Measurements from ENCODE around the gene CCNL2. TPM values are rescaled to one million over a fixed set of nuclear protein-coding genes. Genes with fewer than 3 reads are reported as not detected.

The CCNL2 gene
- total and polyA plus RNA-seq, 4 donors = 46.4 to 170 (median 104) TPM

- no peaks in the 10 kb centered on the region for H3K9me3 ChIP-seq (ENCODE audit: control insufficient read depth in 4 of 4, low read length in 3 of 4)
- no peaks in the 10 kb centered on the region for H3K27me3 ChIP-seq (ENCODE audit: control insufficient read depth in 4 of 4, insufficient read depth in 4 of 4, low read length in 3 of 4)
- no peak overlapping the region for H3K9ac ChIP-seq (ENCODE audit: low read depth in 1 of 2, low read length in 2 of 2)
- DNase-seq (ENCODE audit: low spot score) = no peak
- peaks cover 1 to 26% (median 18%) of the 10 kb centered on the region in 4 donors for H3K36me3 ChIP-seq (ENCODE audit: control insufficient read depth in 4 of 4, insufficient read depth in 3 of 4, low read depth in 1 of 4, low read length in 3 of 4)
- peaks cover 4 to 66% (median 58%) of the 10 kb centered on the region in 4 donors for H3K4me1 ChIP-seq (ENCODE audit: control insufficient read depth in 4 of 4, insufficient read depth in 4 of 4, low read length in 3 of 4)
- TF ChIP-seq ZBTB33 (IDR thresholded peaks at IDR 0.05) (no peak), CTCF (IDR thresholded peaks at IDR 0.05; ENCODE audit: low read depth, low read length, missing input control) (peak; percentile 36), MAX (IDR thresholded peaks at IDR 0.05) (no peak), RXRA (IDR thresholded peaks at IDR 0.05) (peak in 1 of 2 donors; percentile 9), GABPA (IDR thresholded peaks at IDR 0.05 in 1 of 2, conservative IDR thresholded peaks at IDR 0.05 in 1 of 2) (peak in 1 of 2 donors; percentile 17), RAD21 (IDR thresholded peaks at IDR 0.05) (peak; percentile 34 to 68)
- peak overlapping the region in 2 of 3 donors; percentile 62 to 99 for H3K4me3 ChIP-seq (ENCODE audit: low read depth in 1 of 3, low read length in 3 of 3)
- WGBS = 53% methylated on average over 20 of the region's 20 CpGs
- peak overlapping the region; percentile 75 to 83 for H3K27ac ChIP-seq (ENCODE audit: low read depth in 1 of 2, low read length in 2 of 2)
These were observed 3.2 kb upstream of the CCNL2 start for GRCh38 chr1:1402072-1402900.

GRCh38 chr1:1401457-1402010, 2.4 kb upstream of the CCNL2 start:
- H3K9me3 ChIP-seq (ENCODE audit: control insufficient read depth in 4 of 4, low read length in 3 of 4) = no peaks in the 10 kb centered on the region
- TF ChIP-seq MAX (IDR thresholded peaks at IDR 0.05) = no peak
- TF ChIP-seq TAF1 (conservative IDR thresholded peaks at IDR 0.05) = no peak
- no peak for TF ChIP-seq NR2F2 (IDR thresholded peaks at IDR 0.05)
- peak overlapping the region; percentile 40 to 72 for H3K9ac ChIP-seq (ENCODE audit: low read depth in 1 of 2, low read length in 2 of 2)
- DNase-seq (ENCODE audit: low spot score) = no peak
- H3K4me3 ChIP-seq (ENCODE audit: low read depth in 1 of 3, low read length in 3 of 3) = peak overlapping the region; percentile 62 to 99 (median 92)
- 69% methylated on average over 7 of the region's 7 CpGs for WGBS
- H3K4me1 ChIP-seq (ENCODE audit: control insufficient read depth in 4 of 4, insufficient read depth in 4 of 4, low read length in 3 of 4) = peaks cover 4 to 71% (median 60%) of the 10 kb centered on the region in 4 donors
- peaks cover 6 to 28% (median 19%) of the 10 kb centered on the region in 4 donors for H3K36me3 ChIP-seq (ENCODE audit: control insufficient read depth in 4 of 4, insufficient read depth in 3 of 4, low read depth in 1 of 4, low read length in 3 of 4)
- H3K27ac ChIP-seq (ENCODE audit: low read depth in 1 of 2, low read length in 2 of 2) = peak overlapping the region; percentile 75 to 83
- H3K27me3 ChIP-seq (ENCODE audit: control insufficient read depth in 4 of 4, insufficient read depth in 4 of 4, low read length in 3 of 4) = no peaks in the 10 kb centered on the region
